DOHH2 (cell line): ENCODE data around the gene KCNIP4.

Experiments used
- CTCF ChIP-seq: fragments of 200-600 bp; sonication (generic); IDR thresholded peaks from one replicate; pipeline ENCODE4 v1.5.1; 2014; ENCODE audit warnings: antibody characterized with exemption, mild to moderate bottlenecking, low read depth, low read length; ENCODE audit not compliant: poor library complexity, severe bottlenecking
- EZH2phosphoT487 ChIP-seq: fragments of 200-600 bp; sonication (generic); IDR thresholded peaks from 2 replicates; pipeline ENCODE4 v1.6.1; 2017; ENCODE audit warnings: borderline replicate concordance, mild to moderate bottlenecking, antibody characterized with exemption, low read length, moderate library complexity, mixed read lengths

GRCh38 chr4:20847124-20847747 lies 1101.3 kb downstream of the KCNIP4 start:
- TF ChIP-seq CTCF (no peak), EZH2phosphoT487 (no peak)
